PC-3 (cell line): Measurements from ENCODE around the gene PPM1G.

Source experiments
- CTCF ChIP-seq: fragments of 300-600 bp; sonication (generic); conservative IDR thresholded peaks from 2 replicates; pipeline ENCODE4 v1.5.1; 2017; ENCODE audit warnings: antibody characterized with exemption, low read depth, mild to moderate bottlenecking, low read length
- EZH2phosphoT487 ChIP-seq: fragments of 300-600 bp; sonication (generic); IDR thresholded peaks from 2 replicates; pipeline ENCODE4 v1.6.1; 2018; ENCODE audit warnings: mild to moderate bottlenecking, antibody characterized with exemption, low read length, borderline replicate concordance

- TF ChIP-seq CTCF (no peak), EZH2phosphoT487 (no peak)
Observed at GRCh38 chr2:27336173-27336572, 73.2 kb downstream of the PPM1G start.
